ENCODE data around the gene INPP5E.

The INPP5E gene

GRCh38 chr9:136472640-136473353, 33.2 kb upstream of the INPP5E start:
- no peak for DNase-seq

- DNase-seq: no peak
These were observed 32.3 kb upstream of the INPP5E start for GRCh38 chr9:136471802-136472487.

- DNase-seq: no peak
These were observed 31.3 kb upstream of the INPP5E start for GRCh38 chr9:136470792-136471469.

DNA sequence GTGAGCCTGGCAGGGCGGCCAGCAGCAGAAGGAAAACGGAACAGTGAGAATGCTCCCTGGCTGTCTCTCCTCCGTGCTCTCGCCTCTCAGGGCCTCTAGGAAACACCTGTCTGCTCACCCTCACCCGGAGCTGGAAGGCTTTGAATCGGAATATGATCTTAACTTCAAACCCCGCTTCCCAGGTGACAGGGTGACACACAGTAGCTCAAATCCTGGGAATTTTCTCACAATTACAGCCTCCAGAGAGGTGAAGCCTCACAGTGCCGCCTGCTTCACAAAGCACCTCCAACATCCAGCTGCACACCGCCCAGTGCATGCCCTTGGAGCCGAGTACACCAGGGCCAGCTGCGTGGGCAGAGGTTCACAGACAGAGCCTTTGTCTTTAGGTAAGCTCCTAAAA, 30.7 kb upstream of the INPP5E start:
- DNase-seq: no peak

DNA sequence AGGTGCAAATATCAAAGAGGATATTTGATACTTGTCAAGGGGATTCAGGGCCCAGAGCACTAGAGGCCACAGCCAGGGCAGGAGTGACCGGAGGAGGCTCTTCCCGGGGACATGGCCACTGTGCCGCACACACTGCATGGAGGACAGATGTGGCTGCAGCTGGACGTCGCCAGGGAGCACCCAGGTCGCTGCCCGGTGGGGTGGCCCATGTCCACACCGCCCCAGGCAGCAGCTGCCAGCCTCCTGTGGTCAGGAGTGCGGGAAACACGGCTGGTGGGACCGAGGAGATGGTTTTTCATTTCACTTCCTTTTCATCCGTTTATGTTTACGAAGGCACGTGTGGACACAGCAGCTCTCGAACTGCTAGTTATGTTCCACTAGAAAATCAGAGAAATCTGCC, 28.1 kb upstream of the INPP5E start:
- DNase-seq: no peak

DNA sequence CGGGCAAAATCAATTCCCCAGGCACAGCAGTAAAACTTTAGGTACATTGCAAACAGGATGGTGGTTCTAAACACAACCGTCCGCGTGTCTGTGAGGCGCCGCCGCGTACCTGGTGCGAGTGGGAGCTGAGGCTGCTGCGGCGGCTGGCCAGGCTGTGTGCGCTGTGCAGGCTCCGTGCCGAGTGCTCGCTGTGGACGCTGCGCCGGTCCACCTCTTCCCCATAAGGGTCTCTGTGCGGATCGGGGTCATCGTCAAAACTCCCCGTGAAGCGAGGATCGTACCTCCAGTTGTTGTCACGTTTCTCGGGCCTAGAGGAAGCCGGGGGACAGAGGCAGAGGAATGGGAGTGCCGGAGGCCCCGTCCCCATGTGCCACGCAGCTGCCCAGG, 26.5 kb upstream of the INPP5E start:
- DNase-seq: no peak

DNA sequence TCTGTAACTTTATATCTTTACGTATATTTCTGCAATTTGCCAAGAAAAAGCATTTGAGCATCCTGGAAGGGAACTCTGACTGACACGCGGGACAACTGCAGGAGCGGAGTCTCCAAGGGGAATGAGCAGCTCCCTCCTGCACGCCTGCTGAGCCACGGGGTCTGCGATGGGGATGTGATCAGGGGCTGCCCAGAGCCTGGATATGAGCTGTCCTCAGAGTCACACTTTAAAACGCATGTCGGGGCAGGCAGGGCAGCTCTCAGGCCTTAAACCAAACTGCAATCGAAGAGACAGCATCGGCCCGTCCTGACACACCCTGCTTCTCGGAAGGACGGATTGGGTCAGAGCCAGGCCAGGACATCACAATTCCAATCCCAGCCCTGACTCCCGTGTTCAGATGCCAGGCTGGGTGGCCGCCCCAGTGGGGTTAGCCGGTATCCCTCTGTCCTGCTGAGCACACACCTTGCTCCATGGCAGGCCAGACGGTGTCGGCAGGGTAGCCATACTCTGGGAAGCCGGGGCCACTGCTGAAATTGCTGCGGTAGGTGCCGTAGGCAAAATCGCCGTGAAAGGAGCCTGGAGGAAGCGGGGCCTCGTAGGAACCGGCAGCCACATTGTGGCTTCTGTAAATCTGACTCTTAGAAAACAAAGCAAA, 26.0 kb upstream of the INPP5E start:
- no peak for DNase-seq

GRCh38 chr9:136464241-136464640, 24.6 kb upstream of the INPP5E start:
- DNase-seq: no peak

DNA sequence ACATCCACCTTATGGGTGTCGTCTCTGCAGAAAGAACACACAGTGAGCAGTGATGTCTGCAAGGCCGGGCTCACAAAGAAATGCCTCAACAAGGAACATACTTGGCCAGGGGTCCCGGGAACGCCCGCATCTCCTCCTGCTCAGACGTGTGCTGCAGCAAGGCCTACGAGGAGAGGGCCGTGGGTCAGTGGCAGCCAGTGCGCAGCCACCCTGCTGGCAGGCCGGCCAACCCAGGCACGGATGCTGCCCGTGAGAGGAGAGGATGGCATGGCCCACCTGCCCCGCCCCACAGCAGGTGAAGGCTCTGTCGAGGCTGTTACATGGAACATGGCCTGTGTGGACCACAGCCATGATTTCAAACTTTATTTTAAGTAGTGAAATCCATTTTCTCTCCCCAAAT, 23.9 kb upstream of the INPP5E start:
- no peak for DNase-seq

- no peak for DNase-seq
These were observed 23.0 kb upstream of the INPP5E start for GRCh38 chr9:136462664-136463063.

DNA sequence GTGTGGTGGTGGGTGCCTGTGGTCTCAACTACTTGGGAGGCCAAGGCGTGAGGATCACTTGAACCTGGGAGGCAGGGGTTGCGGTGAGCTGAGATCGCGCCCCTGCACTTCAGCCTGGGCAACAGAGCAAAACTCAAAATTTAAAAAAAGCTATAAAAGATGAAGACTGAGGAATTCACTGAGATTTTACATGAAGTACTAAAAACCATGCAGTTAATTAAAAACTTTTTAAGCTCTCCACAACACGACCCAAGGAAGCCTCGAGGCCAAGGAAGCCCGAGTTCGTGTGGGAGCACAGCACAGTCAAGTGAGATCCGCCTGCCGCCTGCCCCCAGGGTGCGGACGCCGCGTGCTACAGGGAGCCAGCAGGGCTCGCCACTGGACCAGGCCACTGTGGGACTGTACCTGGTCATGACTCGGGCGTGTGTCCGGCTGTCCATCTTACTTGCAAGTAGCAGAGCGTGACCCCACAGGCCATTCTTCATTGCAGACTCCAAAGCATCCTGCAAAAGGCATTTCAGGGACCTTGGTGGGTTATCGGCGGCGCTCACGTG, 21.2 kb upstream of the INPP5E start:
- no peak for DNase-seq

DNA sequence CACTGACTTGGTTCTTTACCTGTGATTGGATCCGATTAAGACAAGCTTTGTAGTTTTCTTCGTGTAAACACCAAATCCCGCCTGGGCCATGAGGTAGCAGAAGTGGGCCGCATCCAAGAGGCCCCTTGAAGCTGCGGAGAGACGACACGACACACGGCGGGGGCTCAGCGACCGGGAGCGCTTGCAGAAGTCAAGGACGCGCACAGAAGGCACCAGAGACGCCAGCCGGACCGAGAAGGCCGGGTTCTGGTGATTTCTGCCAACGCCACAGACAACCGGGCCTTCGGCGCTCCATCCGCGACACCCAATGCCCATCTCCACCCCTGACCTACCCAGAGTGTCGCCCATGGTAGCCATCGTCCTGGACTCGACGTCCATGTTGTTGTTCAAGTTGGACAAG, 19.8 kb upstream of the INPP5E start:
- DNase-seq: no peak

DNA sequence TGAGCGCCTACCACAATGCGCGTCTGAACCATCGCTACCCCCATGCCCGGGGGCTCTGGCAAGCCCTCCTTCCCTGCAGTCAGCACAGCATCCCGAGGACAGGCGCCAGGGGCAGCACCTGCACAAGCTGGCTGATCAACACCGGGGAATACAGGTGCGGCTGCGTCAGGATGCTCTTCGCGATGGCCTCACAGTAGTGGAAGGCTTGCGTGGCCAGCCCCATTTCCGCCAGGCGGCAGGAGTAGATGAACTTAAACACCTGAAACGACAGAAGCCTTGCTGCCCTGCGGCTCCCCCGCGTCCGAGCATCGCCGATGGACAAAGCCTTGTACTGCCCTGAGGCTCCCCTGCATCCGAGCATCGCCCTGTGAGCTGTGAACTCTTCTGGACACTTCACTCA, 17.7 kb upstream of the INPP5E start:
- DNase-seq: no peak

GRCh38 chr9:136456258-136456657, 16.6 kb upstream of the INPP5E start:
- DNase-seq: no peak

GRCh38 chr9:136455043-136456002, 15.7 kb upstream of the INPP5E start:
- no peak for DNase-seq

- DNase-seq: no peak
These were observed 14.6 kb upstream of the INPP5E start for GRCh38 chr9:136454026-136454796.

DNA sequence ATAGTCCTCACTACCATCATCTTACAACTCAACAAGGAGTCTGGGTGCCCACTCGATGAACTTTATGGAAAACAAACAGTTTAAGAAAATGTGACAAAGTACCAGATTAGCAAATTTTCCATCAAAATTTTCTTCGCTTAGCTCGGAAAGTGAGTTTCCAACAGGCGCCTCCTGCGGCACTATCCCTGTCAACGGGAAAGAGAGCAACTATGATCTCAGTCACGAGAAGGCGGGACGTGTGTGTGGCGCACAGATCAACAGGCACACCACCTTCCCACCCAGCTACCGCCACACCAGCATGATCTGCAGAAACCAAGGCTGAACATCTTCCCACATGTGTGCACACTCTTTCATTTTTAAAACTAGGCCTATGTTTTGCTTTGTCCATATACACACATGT, 13.7 kb upstream of the INPP5E start:
- no peak for DNase-seq

- DNase-seq: no peak
These were observed 11.7 kb upstream of the INPP5E start for GRCh38 chr9:136451221-136451877.

GRCh38 chr9:136448655-136449054, 9.0 kb upstream of the INPP5E start:
- no peak for DNase-seq

DNA sequence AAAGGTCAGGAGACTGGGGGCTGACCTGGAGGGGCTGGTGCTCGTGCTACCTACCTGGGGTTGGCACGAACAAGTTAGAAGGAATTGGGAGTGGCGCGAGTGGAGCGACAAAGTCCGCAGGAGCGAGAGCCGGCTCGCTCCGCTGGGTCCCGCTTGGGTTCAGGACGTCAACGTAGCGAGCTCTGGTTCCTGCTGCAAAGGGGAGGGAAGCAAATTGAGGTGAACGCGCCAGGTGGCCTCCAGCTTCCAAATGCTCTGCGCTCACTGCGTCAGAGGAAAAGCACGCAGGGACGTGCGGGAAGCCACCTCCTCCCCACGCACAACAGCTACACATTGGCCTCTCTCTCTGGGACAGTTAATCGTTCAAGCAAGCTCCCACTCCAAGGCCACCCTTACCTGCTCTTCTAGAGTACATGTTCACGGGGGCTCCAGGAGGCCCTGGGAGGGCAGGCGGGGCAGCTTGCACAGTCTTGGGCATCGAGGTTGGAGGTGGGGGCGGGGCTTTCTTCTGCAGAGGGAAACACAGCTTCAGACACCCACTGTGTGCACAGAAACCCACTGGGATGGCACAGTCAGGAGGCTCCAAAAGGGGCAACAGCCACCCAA, 7.6 kb upstream of the INPP5E start:
- no peak for DNase-seq
